ENCODE data around the gene SCYGR5.

The SCYGR5 gene

DNA sequence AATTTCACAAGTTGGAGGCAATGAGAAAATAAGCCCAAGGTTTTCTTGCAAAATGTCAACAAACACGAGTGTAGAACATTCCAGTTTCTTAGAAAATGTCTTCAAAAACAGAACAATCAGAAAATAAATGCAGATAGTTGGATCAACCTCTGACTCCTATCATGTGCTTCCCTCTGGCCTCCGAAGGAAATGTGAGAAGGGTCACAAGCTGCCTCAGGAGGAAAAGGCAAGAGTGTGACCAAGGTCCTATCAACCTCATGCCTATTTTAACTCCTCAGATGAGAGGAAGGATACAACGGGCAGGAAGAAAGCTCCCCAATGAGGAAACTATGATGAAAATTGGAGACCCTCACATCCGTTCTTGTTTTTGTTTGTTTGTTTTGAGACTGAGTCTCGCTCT is 7.9 kb downstream of the SCYGR5 start:
- no peak for DNase-seq

DNA sequence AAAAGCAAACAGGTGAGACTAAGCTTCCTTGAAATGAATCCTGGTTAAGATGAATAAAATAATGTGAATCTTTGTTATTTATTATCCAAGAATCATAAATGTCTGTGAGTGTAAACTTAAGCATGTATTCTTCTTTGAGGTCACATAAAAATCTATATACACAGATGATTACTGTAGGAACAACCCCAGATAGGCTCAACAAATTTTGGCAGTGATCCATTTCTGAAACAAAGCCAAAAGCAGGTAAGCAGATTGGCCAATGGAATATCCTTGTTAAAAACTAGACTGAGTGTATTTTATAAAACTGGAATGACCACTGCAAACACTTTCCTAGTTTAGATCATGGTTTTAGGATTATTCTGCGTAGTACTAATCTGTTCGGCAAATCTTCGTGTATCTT is 11.3 kb downstream of the SCYGR5 start:
- DNase-seq = no peak

DNA sequence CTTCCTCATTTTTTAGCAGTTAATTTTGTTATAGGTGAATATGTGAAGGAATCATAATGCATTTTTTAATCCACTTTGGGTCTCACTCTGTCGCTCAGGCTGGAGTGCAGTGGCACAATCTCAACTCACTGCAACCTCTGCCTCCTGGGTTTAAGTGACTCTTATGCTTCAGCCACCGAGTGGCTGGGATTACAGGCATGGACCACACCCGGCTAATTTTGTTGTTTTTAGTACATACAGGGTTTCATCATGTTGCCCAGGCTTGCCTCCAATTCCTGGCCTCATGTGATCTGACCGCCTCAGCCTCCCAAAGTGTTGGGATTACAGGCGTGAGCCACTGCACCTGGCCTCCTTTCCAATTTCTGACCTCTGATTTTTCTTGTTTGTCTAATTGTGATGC is 17.7 kb downstream of the SCYGR5 start:
- no peak for DNase-seq

DNA sequence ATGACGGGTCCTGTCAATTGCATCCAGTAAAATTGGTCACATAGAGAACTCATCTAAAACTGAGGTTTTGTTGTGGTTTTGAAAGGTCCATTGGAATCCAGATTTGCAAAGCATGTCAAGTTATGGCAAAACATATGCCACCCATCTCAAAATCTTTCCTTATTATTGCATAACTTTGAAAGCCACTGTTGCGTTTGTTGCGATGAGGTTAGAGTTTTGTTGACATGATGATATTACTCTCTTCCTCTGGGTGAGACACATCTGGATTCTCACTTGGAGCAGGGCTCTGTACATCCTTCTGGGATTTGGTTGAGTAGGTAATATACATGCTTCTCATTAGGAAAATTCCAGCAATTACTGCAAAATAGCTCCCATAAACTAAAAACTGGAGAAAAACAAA is 20.6 kb downstream of the SCYGR5 start:
- no peak for DNase-seq

DNA sequence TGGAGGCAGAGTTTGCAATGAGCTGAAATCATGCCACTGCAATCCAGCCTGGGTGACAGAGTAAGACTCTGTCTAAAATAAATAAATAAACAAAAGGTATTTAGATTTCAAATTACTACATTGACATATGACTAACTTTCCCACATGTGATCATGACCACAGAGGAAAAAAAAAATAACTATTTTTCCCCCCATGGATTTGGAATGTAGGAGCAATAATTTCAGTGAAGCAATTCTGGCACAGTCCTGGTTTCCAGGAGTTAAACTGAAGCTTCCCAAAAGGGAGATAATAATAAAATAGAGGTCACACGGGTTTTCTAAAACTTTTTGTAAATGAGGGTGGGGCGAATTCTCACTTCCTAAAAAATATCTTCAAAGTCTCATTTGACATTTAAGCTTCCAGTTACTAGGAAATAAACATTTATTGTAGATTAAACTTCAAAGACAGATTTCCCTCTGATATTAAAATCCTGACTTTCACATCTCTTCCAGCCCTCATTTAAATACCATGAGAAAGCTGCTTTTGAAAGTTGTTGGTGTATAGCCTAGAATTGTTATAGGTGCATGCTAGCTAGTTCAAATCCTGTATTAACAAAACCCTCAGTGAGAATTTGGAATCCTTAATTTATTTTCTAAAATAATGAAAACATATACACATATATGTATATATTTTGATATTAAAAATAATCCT is 30.5 kb downstream of the SCYGR5 start:
- DNase-seq = no peak

DNA sequence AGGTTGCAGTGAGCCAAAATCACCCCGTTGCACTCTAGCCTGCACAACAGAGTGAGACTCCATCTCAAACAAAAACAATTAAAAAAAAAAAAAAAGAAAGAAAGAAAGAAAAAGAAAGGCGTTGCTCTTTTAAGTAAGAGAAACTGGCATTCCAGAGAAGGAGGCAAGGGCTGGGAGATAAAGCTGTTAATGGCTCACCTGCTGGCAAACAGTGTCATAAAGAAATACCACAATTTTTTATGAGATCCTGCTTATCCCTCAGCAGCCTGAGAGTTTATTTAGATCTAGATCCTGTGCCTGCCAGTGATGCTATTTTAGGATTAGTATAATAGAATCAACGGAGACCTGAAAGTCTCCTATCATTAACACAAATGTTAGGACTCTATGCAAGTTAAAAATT is 35.0 kb downstream of the SCYGR5 start:
- no peak for DNase-seq

DNA sequence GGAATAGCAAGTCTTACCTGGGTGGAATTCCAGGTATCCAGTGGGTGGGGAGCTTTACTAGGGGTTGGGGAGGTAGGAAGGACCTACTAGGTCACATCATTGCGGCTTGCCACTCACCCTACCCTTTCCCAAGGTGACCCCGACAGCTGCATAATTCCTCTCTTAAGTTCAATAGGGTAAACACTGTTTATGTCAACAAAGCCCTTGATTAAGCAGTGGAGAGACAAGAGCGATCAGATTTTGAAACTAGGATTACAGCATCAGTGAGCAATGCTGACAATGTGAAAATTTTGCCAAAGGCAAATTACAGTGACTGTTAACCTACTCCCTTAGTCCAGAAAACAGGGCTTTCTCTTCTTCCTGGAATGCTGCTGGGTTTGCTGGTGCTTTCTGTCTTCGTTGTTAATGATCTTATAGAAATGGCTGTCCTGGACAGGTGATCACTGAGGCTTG is 36.7 kb downstream of the SCYGR5 start:
- no peak for DNase-seq

DNA sequence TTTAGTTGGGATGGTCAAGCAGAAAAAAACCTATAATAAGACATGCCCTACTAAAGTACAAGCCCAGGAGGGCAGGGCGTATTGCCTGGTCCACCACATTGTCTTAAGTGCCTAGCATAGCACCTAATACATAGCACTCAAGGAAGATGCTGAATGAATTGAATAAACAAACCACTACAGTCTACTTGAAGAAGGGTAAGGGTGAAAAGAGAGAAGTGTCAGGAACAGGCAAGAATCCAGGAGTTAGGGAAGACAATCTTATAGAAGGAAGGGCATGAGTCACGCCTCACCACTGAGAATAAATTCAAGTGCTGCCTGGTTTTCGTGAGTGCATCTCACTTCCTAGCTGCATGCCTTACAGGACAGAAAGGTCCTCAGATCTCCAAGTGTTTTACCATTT is 37.4 kb downstream of the SCYGR5 start:
- DNase-seq = no peak

GRCh38 chr2:227706859-227707258 is 40.3 kb downstream of the SCYGR5 start:
- DNase-seq = no peak

DNA sequence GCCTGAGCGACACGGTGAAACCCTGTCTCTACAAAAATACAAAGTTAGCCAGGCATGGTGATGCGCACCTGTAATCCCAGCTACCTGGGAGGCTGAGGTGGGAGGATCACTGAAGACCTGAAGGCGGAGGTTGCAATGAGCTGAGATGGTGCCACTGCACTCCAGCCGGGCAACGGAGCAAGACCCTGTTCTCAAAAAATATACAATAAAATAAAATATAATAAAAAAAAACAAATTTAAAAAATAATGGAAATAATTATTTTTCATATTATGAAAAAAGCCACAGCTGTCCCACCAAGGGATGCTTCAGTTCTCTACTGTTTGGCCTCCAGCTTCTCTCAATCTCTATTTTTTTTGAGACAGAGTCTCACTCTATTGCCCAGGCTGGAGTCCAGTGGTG is 40.8 kb downstream of the SCYGR5 start:
- DNase-seq = no peak

- DNase-seq = no peak
These were observed 44.4 kb downstream of the SCYGR5 start for GRCh38 chr2:227710986-227711385.

DNA sequence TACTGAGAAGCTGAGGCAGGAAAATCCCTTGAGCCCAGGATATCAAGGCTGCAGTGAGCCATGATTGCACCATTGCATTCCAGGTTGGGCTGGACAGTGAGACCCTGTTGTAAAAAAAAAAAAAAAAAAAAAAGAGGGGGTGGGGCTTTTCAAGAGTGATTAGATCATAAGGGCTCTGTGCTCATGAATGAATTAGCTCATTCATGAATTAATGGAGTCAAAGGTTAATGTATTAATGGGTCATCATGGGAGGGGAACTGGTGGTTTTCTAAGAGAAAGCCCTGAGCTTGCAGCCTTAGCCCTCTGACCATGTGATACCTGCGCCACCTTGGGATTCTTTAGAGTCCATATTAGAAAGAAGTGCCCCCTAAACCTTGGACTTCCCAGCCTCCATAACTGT is 46.7 kb downstream of the SCYGR5 start:
- DNase-seq = no peak

DNA sequence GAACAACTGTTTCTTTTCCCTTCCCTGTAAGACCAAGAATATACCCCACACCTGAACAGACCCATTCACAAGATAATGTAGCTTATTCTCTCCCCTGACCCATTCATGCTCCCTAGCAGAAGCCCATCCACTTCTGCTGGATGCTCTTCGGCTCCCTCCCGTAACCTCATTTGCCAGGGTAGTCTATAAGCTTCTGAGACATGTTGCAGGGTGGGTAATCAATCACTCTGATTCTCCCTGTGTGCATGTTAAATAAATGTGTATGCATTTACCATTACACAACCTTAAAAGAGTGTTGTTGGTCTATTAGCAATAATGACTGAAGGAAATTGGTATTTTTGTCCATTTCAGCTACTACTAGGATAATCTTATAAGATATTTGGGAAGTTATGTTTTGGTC is 49.9 kb downstream of the SCYGR5 start:
- DNase-seq = no peak
